GM19324 (cell line): ENCODE measurements around the gene CDKN2C.
"Not testable (repeated sequence)": the region's sequence is repeated elsewhere in the genome, so short reads cannot be mapped to it uniquely, and the experiment has no call there.

Source experiments
- ATAC-seq: cut with Tn5 transposase; IDR thresholded peaks from one replicate; pipeline ENCODE4 v1.9.1; 2021; ENCODE audit warnings: mild to moderate bottlenecking, moderate library complexity; ENCODE audit not compliant: unreplicated experiment, low FRiP score

The CDKN2C gene

GRCh38 chr1:50969611-50970508 is at the start of gene CDKN2C:
Gene CDKN2C (plus strand): TSS chr1:50970245. CDS start chr1:50970369, 124 bp downstream.
- peak; percentile 30 for ATAC-seq

- no peak for ATAC-seq
These were observed 49.6 kb upstream of the CDKN2C start for GRCh38 chr1:50920409-50920808.

- no peak for ATAC-seq
These were observed 49.0 kb upstream of the CDKN2C start for GRCh38 chr1:50921029-50921428.

- no peak for ATAC-seq
These were observed 46.5 kb upstream of the CDKN2C start for GRCh38 chr1:50923564-50923963.

- no peak for ATAC-seq
These were observed 40.6 kb upstream of the CDKN2C start for GRCh38 chr1:50929376-50929958.

- no peak for ATAC-seq
These were observed 39.9 kb upstream of the CDKN2C start for GRCh38 chr1:50930193-50930592.

GRCh38 chr1:50930965-50931737 is 38.9 kb upstream of the CDKN2C start:
- ATAC-seq, result no peak

- not testable (repeated sequence) for ATAC-seq
These were observed 38.0 kb upstream of the CDKN2C start for GRCh38 chr1:50932043-50932442.

- ATAC-seq, result not testable (repeated sequence)
These were observed 36.3 kb upstream of the CDKN2C start for GRCh38 chr1:50933770-50934169.

- ATAC-seq, result no peak
These were observed 35.2 kb upstream of the CDKN2C start for GRCh38 chr1:50934838-50935237.

GRCh38 chr1:50935276-50935675 is 34.8 kb upstream of the CDKN2C start:
- not testable (repeated sequence) for ATAC-seq

GRCh38 chr1:50936321-50936720 is 33.7 kb upstream of the CDKN2C start:
- no peak for ATAC-seq

GRCh38 chr1:50940291-50940690 is 29.8 kb upstream of the CDKN2C start:
- ATAC-seq, result no peak

GRCh38 chr1:50942334-50942733 is 27.7 kb upstream of the CDKN2C start:
- no peak for ATAC-seq

- ATAC-seq, result no peak
These were observed 20.6 kb upstream of the CDKN2C start for GRCh38 chr1:50949286-50949982.

GRCh38 chr1:50950396-50950795 is 19.6 kb upstream of the CDKN2C start:
- ATAC-seq, result no peak

- not testable (repeated sequence) for ATAC-seq
These were observed 17.5 kb upstream of the CDKN2C start for GRCh38 chr1:50952566-50952965.

- ATAC-seq, result no peak
These were observed 14.9 kb upstream of the CDKN2C start for GRCh38 chr1:50955116-50955515.

- ATAC-seq, result peak; percentile 5
These were observed 10.6 kb upstream of the CDKN2C start for GRCh38 chr1:50959303-50959912.
